Keratinocyte (primary cell): Measurements from ENCODE around the gene CHRNA10. TPM values are rescaled to one million over a fixed set of nuclear protein-coding genes. Genes with fewer than 3 reads are reported as not detected.

Experiments used
- DNase-seq: peaks from one replicate; pipeline ENCODE4 v3.0.0-alpha.2; 2011; ENCODE audit warnings: low read depth, missing footprints, low spot score
- FAIRE-seq: peaks from 2 replicates; lab custom pipeline; 2011; peaks lifted over from hg19 to GRCh38; lab: Jason Lieb, UNC
- H2AFZ ChIP-seq: 2 replicates; pipeline ENCODE4 v1.6.0; 2012; ENCODE audit warnings: low read length, control low read depth, inconsistent platforms; ENCODE audit not compliant: control insufficient read depth
- H3K27ac ChIP-seq: 2 replicates; pipeline ENCODE4 v1.5.1; 2011; ENCODE audit warnings: low read length; ENCODE audit not compliant: control insufficient read depth, insufficient read depth
- H3K27me3 ChIP-seq: 3 replicates; pipeline ENCODE4 v1.6.0; 2011; ENCODE audit warnings: low read length; ENCODE audit not compliant: control insufficient read depth, insufficient read depth; ENCODE audit errors: extremely low read depth
- H3K36me3 ChIP-seq, 2 experiments: 2 replicates in 1 of 2; 3 replicates in 1 of 2; pipeline ENCODE4 v1.5.1; 2011; ENCODE audit warnings: low read length in 2 of 2, mild to moderate bottlenecking in 1 of 2; ENCODE audit not compliant: control insufficient read depth in 2 of 2, insufficient read depth in 2 of 2; ENCODE audit errors: extremely low read depth in 1 of 2
- H3K4me1 ChIP-seq: 3 replicates; pipeline ENCODE4 v1.5.1; 2011; ENCODE audit warnings: low read length; ENCODE audit not compliant: control insufficient read depth, insufficient read depth; ENCODE audit errors: extremely low read depth
- H3K4me2 ChIP-seq: 3 replicates; pipeline ENCODE4 v1.6.0; 2011; ENCODE audit warnings: low read depth, low read length; ENCODE audit not compliant: control insufficient read depth, insufficient read depth; ENCODE audit errors: extremely low read depth
- H3K4me3 ChIP-seq, 3 experiments: fragments of 200-600 bp in 1 of 3; sonication (generic) in 1 of 3; 2 replicates in 2 of 3; 3 replicates in 1 of 3; pipeline ENCODE4 v1.5.1; 2011 to 2016; ENCODE audit warnings: low read length in 3 of 3, mild to moderate bottlenecking in 3 of 3, control low read depth in 2 of 3, inconsistent platforms in 1 of 3, low read depth in 1 of 3, mixed read lengths in 1 of 3, mixed run types in 1 of 3, moderate library complexity in 1 of 3; ENCODE audit not compliant: control insufficient read depth in 2 of 3, insufficient read depth in 2 of 3; ENCODE audit errors: extremely low read depth in 1 of 3
- H3K79me2 ChIP-seq: 2 replicates; pipeline ENCODE4 v1.6.0; 2012; ENCODE audit warnings: low read length; ENCODE audit not compliant: control insufficient read depth, insufficient read depth
- H3K9ac ChIP-seq: 3 replicates; pipeline ENCODE4 v1.6.0; 2011; ENCODE audit warnings: low read length; ENCODE audit not compliant: control insufficient read depth, insufficient read depth; ENCODE audit errors: extremely low read depth
- H3K9me1 ChIP-seq: 3 replicates; pipeline ENCODE4 v1.6.0; 2011; ENCODE audit warnings: low read length; ENCODE audit not compliant: control insufficient read depth, insufficient read depth; ENCODE audit errors: extremely low read depth
- H3K9me3 ChIP-seq: 2 replicates; pipeline ENCODE4 v1.5.1; 2012; ENCODE audit warnings: low read depth, low read length; ENCODE audit not compliant: control insufficient read depth
- H4K20me1 ChIP-seq: 3 replicates; pipeline ENCODE4 v1.6.0; 2011; ENCODE audit warnings: low read length; ENCODE audit not compliant: control insufficient read depth, insufficient read depth; ENCODE audit errors: extremely low read depth
- CTCF ChIP-seq, 3 experiments: IDR thresholded peaks in 1 of 3; conservative IDR thresholded peaks in 1 of 3; optimal IDR thresholded peaks in 1 of 3; 2 replicates in 2 of 3; 3 replicates in 1 of 3; pipeline versions ENCODE3 to v1.5.1; 2011; ENCODE audit warnings: low read length in 3 of 3, mild to moderate bottlenecking in 3 of 3, moderate library complexity in 2 of 3, control low read depth in 1 of 3, inconsistent platforms in 1 of 3; ENCODE audit not compliant: insufficient read depth in 2 of 3; ENCODE audit errors: extremely low read depth in 1 of 3
- EZH2 ChIP-seq: IDR thresholded peaks from one replicate; pipeline ENCODE4 v1.6.1; 2012; ENCODE audit warnings: inconsistent platforms, mild to moderate bottlenecking, low read length, moderate library complexity
- dilution Hi-C: fragments of 300-500 bp; cut with MboI; formaldehyde crosslinking; loops from one replicate; pipeline ENCODE4 v1.7.0; 2020; ENCODE audit warnings: low sequenced_read_pairs; ENCODE audit not compliant: extremely low pct_ligation_motif_present
- polyA plus RNA-seq, 5 experiments: library from polyadenylated mRNA; depleted of rRNA in 3 of 5; stranded (reverse) in 3 of 5; stranded (forward) in 1 of 5; unstranded in 1 of 5; fragments of >200 nt; gene quantifications; 1 replicate in 1 of 5; 2 replicates in 3 of 5; 3 replicates in 1 of 5; pipeline versions ENCODE4 v1.2.1 to v1.2.3, GENCODE V29; 2011 to 2012; ENCODE audit warnings: missing spikeins in 2 of 5, low read depth in 1 of 5, low replicate concordance in 1 of 5

Gene CHRNA10
- polyA plus RNA-seq, 1 donor (not counting 4 experiments of a cell fraction or from before 2014, with no cell fraction given) = 0.83 TPM

GRCh38 chr11:3700910-3701309, 29.7 kb upstream of the CHRNA10 start:
- H3K9me1 ChIP-seq = no peaks in the 10 kb centered on the region
- peaks cover 23 to 39% of the 10 kb centered on the region in 2 experiments for H3K36me3 ChIP-seq
- H3K9ac ChIP-seq = no peak overlapping the region
- H3K27ac ChIP-seq = no peak overlapping the region
- FAIRE-seq (no peak), DNase-seq (no peak)
- dilution Hi-C loops = no loop called here
- TF ChIP-seq EZH2 = no peak
- no peak for TF ChIP-seq CTCF (optimal IDR thresholded peaks at IDR 0.05 in 1 of 3, IDR thresholded peaks at IDR 0.05 in 1 of 3, conservative IDR thresholded peaks at IDR 0.05 in 1 of 3; ENCODE audit: extremely low read depth in 1 of 3, insufficient read depth in 2 of 3, low read length in 3 of 3)
- no peaks in the 10 kb centered on the region for H3K27me3 ChIP-seq
- H2AFZ ChIP-seq = no peak overlapping the region
- H3K4me2 ChIP-seq = no peak overlapping the region
- no peaks in the 10 kb centered on the region for H3K79me2 ChIP-seq
- no peak overlapping the region for H3K4me3 ChIP-seq
- no peaks in the 10 kb centered on the region for H4K20me1 ChIP-seq
- H3K4me1 ChIP-seq = no peaks in the 10 kb centered on the region
- H3K9me3 ChIP-seq = no peaks in the 10 kb centered on the region

GRCh38 chr11:3700410-3700809, 29.2 kb upstream of the CHRNA10 start:
- TF ChIP-seq CTCF (optimal IDR thresholded peaks at IDR 0.05 in 1 of 3, IDR thresholded peaks at IDR 0.05 in 1 of 3, conservative IDR thresholded peaks at IDR 0.05 in 1 of 3; ENCODE audit: extremely low read depth in 1 of 3, insufficient read depth in 2 of 3, low read length in 3 of 3) (no peak), EZH2 (no peak)
- Histone ChIP-seq H3K79me2 (no peaks in the 10 kb centered on the region), H3K4me2 (no peak overlapping the region), H3K9me3 (no peaks in the 10 kb centered on the region), H3K4me3 (no peak overlapping the region), H3K27me3 (no peaks in the 10 kb centered on the region), H3K27ac (no peak overlapping the region), H3K9me1 (no peaks in the 10 kb centered on the region), H3K36me3 (peaks cover 27 to 39% of the 10 kb centered on the region in 2 experiments), H3K9ac (no peak overlapping the region), H2AFZ (no peak overlapping the region), H4K20me1 (no peaks in the 10 kb centered on the region), H3K4me1 (no peaks in the 10 kb centered on the region)
- dilution Hi-C loops = no loop called here
- FAIRE-seq (no peak), DNase-seq (no peak)
